Measurements from ENCODE around the gene PRUNE2. TPM values are rescaled to one million over a fixed set of nuclear protein-coding genes. Genes with fewer than 3 reads are reported as not detected.
A peak's percentile ranks its signal among the peaks of the same experiment; 100 is the strongest.

The PRUNE2 gene
- total RNA-seq, 6 donors from 2014 or later, result 5.6 to 20.4 (median 8.8) TPM

GRCh38 chr9:76657265-76657664, 248.6 kb downstream of the PRUNE2 start:
- no peak for ATAC-seq (ENCODE audit: low FRiP score in 2 of 2)
- H3K36me3 ChIP-seq, result no peaks in the 10 kb centered on the region
- H3K27ac ChIP-seq, result no peak overlapping the region
- no peak for DNase-seq
- no peak for TF ChIP-seq EP300 (IDR thresholded peaks at IDR 0.05)
- no peak for TF ChIP-seq POLR2AphosphoS5 (IDR thresholded peaks at IDR 0.05)
- H3K27me3 ChIP-seq, result no peaks in the 10 kb centered on the region
- H3K9me3 ChIP-seq, result no peaks in the 10 kb centered on the region
- H3K4me1 ChIP-seq, result peaks cover 3 to 14% (median 11%) of the 10 kb centered on the region in 4 donors
- H3K4me3 ChIP-seq, result no peak overlapping the region

- WGBS, 2 donors, result 60 to 72% methylated on average over 4 of the region's 4 CpGs
- DNase-seq, result no peak
- no peak overlapping the region for H3K27ac ChIP-seq
- no peaks in the 10 kb centered on the region for H3K9me3 ChIP-seq
- H3K27me3 ChIP-seq, result no peaks in the 10 kb centered on the region
- H3K36me3 ChIP-seq, result no peaks in the 10 kb centered on the region
- TF ChIP-seq POLR2A (IDR thresholded peaks at IDR 0.05), result no peak
- TF ChIP-seq POLR2AphosphoS5 (IDR thresholded peaks at IDR 0.05), result no peak
- H3K4me1 ChIP-seq, result peaks cover 12 to 22% (median 14%) of the 10 kb centered on the region in 4 donors
- no peak for ATAC-seq (ENCODE audit: low FRiP score in 2 of 2)
- no peak overlapping the region for H3K4me3 ChIP-seq
Measured at GRCh38 chr9:76655971-76656370, 249.9 kb downstream of the PRUNE2 start.

DNA sequence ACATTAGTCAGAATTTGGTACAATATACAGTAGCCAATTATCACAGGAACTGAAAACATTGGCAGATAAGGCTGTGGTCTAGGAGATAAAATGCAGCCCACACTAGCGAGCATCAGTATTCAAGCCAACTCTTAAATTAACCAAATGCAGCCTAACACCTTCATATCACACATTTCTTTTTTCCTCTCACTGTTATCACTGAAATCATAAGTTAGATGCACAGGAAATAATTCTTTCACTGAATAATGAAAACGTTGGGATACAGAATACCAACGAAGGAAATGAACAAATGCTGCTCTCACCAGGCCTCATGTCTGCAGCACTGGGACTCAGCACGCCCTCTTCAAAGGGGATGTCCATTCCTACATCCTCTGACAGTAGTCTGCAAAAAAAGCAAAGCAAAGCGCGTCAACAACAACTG, 250.8 kb downstream of the PRUNE2 start:
- no peak overlapping the region for H3K27ac ChIP-seq
- 55 to 61% methylated on average over 6 of the region's 6 CpGs for WGBS, 2 donors
- DNase-seq (no peak), ATAC-seq (ENCODE audit: low FRiP score in 2 of 2) (no peak)
- H3K9me3 ChIP-seq, result no peaks in the 10 kb centered on the region
- TF ChIP-seq POLR2AphosphoS5 (IDR thresholded peaks at IDR 0.05), result no peak
- no peaks in the 10 kb centered on the region for H3K27me3 ChIP-seq
- peaks cover 16 to 29% (median 19%) of the 10 kb centered on the region in 4 donors for H3K4me1 ChIP-seq
- H3K4me3 ChIP-seq, result no peak overlapping the region
- H3K36me3 ChIP-seq, result no peaks in the 10 kb centered on the region

GRCh38 chr9:76654575-76654974, 251.3 kb downstream of the PRUNE2 start:
- Histone ChIP-seq H3K27me3 (no peaks in the 10 kb centered on the region), H3K4me3 (no peak overlapping the region), H3K27ac (peak overlapping the region in 1 of 4 donors; percentile 29), H3K36me3 (no peaks in the 10 kb centered on the region), H3K9me3 (no peaks in the 10 kb centered on the region), H3K4me1 (peaks cover 16 to 29% (median 19%) of the 10 kb centered on the region in 4 donors)
- peak in 1 of 4 donors; percentile 53 for TF ChIP-seq EP300 (IDR thresholded peaks at IDR 0.05)
- TF ChIP-seq POLR2A (IDR thresholded peaks at IDR 0.05), result no peak
- DNase-seq (no peak), ATAC-seq (ENCODE audit: low FRiP score in 2 of 2) (peak in 1 of 2 donors; percentile 79)
- WGBS, 2 donors, result 63 to 71% methylated on average over 1 of the region's 1 CpG

- H3K36me3 ChIP-seq, result no peaks in the 10 kb centered on the region
- no peak overlapping the region for H3K4me3 ChIP-seq
- H3K4me1 ChIP-seq, result peaks cover 16 to 29% (median 19%) of the 10 kb centered on the region in 4 donors
- TF ChIP-seq EP300 (IDR thresholded peaks at IDR 0.05) (no peak), POLR2AphosphoS5 (IDR thresholded peaks at IDR 0.05) (no peak), POLR2A (IDR thresholded peaks at IDR 0.05) (no peak)
- TF ChIP-seq, protein P1, sequence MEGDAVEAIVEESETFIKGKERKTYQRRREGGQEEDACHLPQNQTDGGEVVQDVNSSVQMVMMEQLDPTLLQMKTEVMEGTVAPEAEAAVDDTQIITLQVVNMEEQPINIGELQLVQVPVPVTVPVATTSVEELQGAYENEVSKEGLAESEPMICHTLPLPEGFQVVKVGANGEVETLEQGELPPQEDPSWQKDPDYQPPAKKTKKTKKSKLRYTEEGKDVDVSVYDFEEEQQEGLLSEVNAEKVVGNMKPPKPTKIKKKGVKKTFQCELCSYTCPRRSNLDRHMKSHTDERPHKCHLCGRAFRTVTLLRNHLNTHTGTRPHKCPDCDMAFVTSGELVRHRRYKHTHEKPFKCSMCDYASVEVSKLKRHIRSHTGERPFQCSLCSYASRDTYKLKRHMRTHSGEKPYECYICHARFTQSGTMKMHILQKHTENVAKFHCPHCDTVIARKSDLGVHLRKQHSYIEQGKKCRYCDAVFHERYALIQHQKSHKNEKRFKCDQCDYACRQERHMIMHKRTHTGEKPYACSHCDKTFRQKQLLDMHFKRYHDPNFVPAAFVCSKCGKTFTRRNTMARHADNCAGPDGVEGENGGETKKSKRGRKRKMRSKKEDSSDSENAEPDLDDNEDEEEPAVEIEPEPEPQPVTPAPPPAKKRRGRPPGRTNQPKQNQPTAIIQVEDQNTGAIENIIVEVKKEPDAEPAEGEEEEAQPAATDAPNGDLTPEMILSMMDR (IDR thresholded peaks at IDR 0.05), result no peak
- WGBS, 2 donors, result 41 to 71% methylated on average over 1 of the region's 1 CpG
- DNase-seq, result no peak
- H3K9me3 ChIP-seq, result no peaks in the 10 kb centered on the region
- H3K27ac ChIP-seq, result peak overlapping the region in 1 of 4 donors; percentile 29
- no peak for ATAC-seq (ENCODE audit: low FRiP score in 2 of 2)
- H3K27me3 ChIP-seq, result no peaks in the 10 kb centered on the region
Measured at GRCh38 chr9:76654051-76654461, 251.9 kb downstream of the PRUNE2 start.

DNA sequence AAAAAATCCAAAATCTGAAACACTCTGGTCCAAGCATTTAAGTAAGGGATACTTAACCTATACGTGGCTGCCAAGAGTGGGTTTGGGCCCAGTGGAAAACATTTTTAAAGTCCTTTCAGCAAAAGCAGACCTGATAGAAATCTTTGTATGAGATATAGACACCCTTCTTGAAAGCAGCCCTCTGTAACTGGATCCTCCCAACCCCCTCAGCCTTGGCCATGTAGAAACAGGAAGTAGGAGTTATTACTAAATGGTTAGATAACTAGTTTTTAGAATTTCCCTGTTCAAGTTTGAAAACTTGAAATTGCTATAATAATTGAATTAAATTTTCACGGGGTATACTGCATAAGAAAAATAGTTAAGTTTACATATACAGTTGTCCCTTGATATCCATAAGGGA, 253.0 kb downstream of the PRUNE2 start:
- Histone ChIP-seq H3K36me3 (no peaks in the 10 kb centered on the region), H3K4me3 (no peak overlapping the region), H3K4me1 (peaks cover 16 to 29% (median 19%) of the 10 kb centered on the region in 4 donors), H3K9me3 (no peaks in the 10 kb centered on the region), H3K27me3 (no peaks in the 10 kb centered on the region), H3K27ac (peak overlapping the region in 1 of 4 donors; percentile 24)
- 53 to 83% methylated on average over 2 of the region's 2 CpGs for WGBS, 2 donors
- no peak for TF ChIP-seq EP300 (IDR thresholded peaks at IDR 0.05)
- no peak for TF ChIP-seq POLR2A (IDR thresholded peaks at IDR 0.05)
- TF ChIP-seq, protein P1 (IDR thresholded peaks at IDR 0.05), result no peak
- no peak for TF ChIP-seq POLR2AphosphoS5 (IDR thresholded peaks at IDR 0.05)
- peak in 1 of 2 donors; percentile 44 for ATAC-seq (ENCODE audit: low FRiP score in 2 of 2)
- peak in 1 of 2 donors; percentile 37 for DNase-seq

DNA sequence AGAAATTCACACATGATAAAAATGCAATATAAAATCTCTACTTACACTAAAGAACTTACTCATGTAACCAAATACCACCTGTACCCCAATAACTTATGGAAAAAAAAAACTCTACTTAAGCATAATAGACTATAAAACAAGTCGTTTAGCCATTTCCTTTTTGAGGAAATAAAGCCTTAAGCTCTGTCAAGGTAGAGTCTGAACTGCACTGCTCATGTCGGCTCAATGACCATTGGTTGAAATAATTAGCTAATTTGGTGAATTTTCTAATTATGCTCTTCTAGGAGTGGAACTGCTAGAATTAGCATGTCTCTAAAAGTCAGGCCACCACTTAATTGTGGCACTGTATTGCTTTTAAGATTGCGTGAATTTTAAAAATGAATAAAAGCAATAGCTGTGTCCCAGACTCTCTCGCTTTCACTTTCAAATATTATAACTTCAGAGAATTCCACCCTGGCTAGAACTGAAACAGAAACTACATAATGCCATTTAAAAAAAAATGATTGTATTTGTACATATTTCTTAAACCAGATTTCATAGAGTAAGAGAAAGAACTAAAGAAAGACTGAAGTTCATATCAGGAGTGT, 254.7 kb downstream of the PRUNE2 start:
- Histone ChIP-seq H3K27ac (peak overlapping the region in 3 of 4 donors; percentile 30 to 64 (median 52)), H3K4me1 (peaks cover 16 to 29% (median 19%) of the 10 kb centered on the region in 4 donors), H3K4me3 (peak overlapping the region in 3 of 4 donors; percentile 17 to 43 (median 41)), H3K9me3 (no peaks in the 10 kb centered on the region), H3K27me3 (no peaks in the 10 kb centered on the region), H3K36me3 (no peaks in the 10 kb centered on the region)
- DNase-seq, result no peak
- whole genome bisulfite sequencing, 2 donors, result 22 to 35% methylated on average over 4 of the region's 4 CpGs
- peak in 1 of 2 donors; percentile 43 for ATAC-seq (ENCODE audit: low FRiP score in 2 of 2)
- TF ChIP-seq, protein P1 (IDR thresholded peaks at IDR 0.05), result no peak
- TF ChIP-seq EP300 (IDR thresholded peaks at IDR 0.05) (no peak), POLR2AphosphoS5 (IDR thresholded peaks at IDR 0.05) (no peak), POLR2A (IDR thresholded peaks at IDR 0.05) (no peak)

All from upper lobe of left lung (tissue), 6 donors.